K562 (cell line): ENCODE data around the gene BNC1. TPM values are rescaled to one million over a fixed set of nuclear protein-coding genes. Genes with fewer than 3 reads are reported as not detected.

ENCODE experiments used
- CHCHD3 ChIP-seq: fragments of 250-450 bp; sonication (Bioruptor Pico); IDR thresholded peaks from 2 replicates; pipeline ENCODE4 v2.1.2; 2022; ENCODE audit warnings: mild to moderate bottlenecking
- ELK1 ChIP-seq: sonication (generic); formaldehyde crosslinking; IDR thresholded peaks from 2 replicates; pipeline ENCODE4 v1.8.1; 2022; ENCODE audit warnings: missing genetic modification reagents
- ELK3 ChIP-seq: fragments of 450-650 bp; formaldehyde crosslinking; IDR thresholded peaks from 2 replicates; pipeline ENCODE4 v1.4.0; 2020; ENCODE audit warnings: mild to moderate bottlenecking
- FOXA3 ChIP-seq, 2 experiments: fragments of 450-650 bp in 1 of 2; sonication (generic) in 1 of 2; formaldehyde crosslinking; IDR thresholded peaks in 1 of 2; conservative IDR thresholded peaks in 1 of 2; 2 replicates each; pipeline versions ENCODE4 v1.4.0 to v1.8.0; 2020 to 2022; ENCODE audit warnings: mild to moderate bottlenecking in 2 of 2, missing genetic modification reagents in 1 of 2
- GTF2F1 ChIP-seq: IDR thresholded peaks from 2 replicates; pipeline ENCODE4 v1.6.1; 2011; ENCODE audit warnings: low read depth, low read length, improper control_type of control experiment
- HDGF ChIP-seq: fragments of 450-650 bp; IDR thresholded peaks from 2 replicates; pipeline ENCODE4 v1.6.1; 2016
- KAT7 ChIP-seq: sonication (generic); formaldehyde crosslinking; IDR thresholded peaks from 2 replicates; pipeline ENCODE4 v1.8.0; 2022; ENCODE audit warnings: missing genetic modification reagents, mild to moderate bottlenecking, borderline replicate concordance
- PREB ChIP-seq: sonication (generic); formaldehyde crosslinking; IDR thresholded peaks from 2 replicates; pipeline ENCODE4 v1.8.1; 2023; ENCODE audit warnings: mild to moderate bottlenecking, missing genetic modification reagents
- RREB1 ChIP-seq: fragments of 250-450 bp; sonication (Bioruptor Pico); IDR thresholded peaks from 2 replicates; pipeline ENCODE4 v1.4.0; 2020
- SAFB2 ChIP-seq: fragments of 200-400 bp; formaldehyde crosslinking; IDR thresholded peaks from 2 replicates; pipeline ENCODE4 v1.6.1; 2018; ENCODE audit warnings: borderline replicate concordance, low read length, low read depth, moderate library complexity; ENCODE audit not compliant: severe bottlenecking
- SMAD1 ChIP-seq: fragments of 150-350 bp; IDR thresholded peaks from 2 replicates; pipeline ENCODE4 v1.6.1; 2014; ENCODE audit warnings: low read length, low read depth; ENCODE audit not compliant: partially characterized antibody
- USF1 ChIP-seq: sonication (generic); formaldehyde crosslinking; IDR thresholded peaks from 2 replicates; pipeline ENCODE4 v1.9.0; 2022; ENCODE audit warnings: mild to moderate bottlenecking, missing genetic modification reagents
- ZMIZ1 ChIP-seq, 2 experiments: fragments of 150-350 bp in 1 of 2; IDR thresholded peaks; 2 replicates each; pipeline ENCODE4 v1.6.1; 2012 to 2016; ENCODE audit warnings: low read depth in 2 of 2, low read length in 2 of 2, mild to moderate bottlenecking in 1 of 2, moderate library complexity in 1 of 2
- ZNF274 ChIP-seq: IDR thresholded peaks from 2 replicates; pipeline ENCODE4 v1.6.1; 2011; ENCODE audit warnings: low read depth, mild to moderate bottlenecking, low read length, moderate library complexity, borderline replicate concordance
- polyA plus RNA-seq, 8 experiments: library from polyadenylated mRNA; depleted of rRNA in 4 of 8; stranded (reverse) in 5 of 8; unstranded in 3 of 8; fragments of >200 nt; fragmentation: Nextera tagmentation in 2 of 8; fragmentation: Illumina TruSeq in 1 of 8; extraction: Ambion mirVana in 2 of 8; extraction: Trizol in 1 of 8; gene quantifications; 2 replicates each; pipeline versions ENCODE4 v1.2.1 to v1.2.3, GENCODE V29; 2011 to 2014; ENCODE audit warnings: inconsistent platforms in 1 of 8, missing spikeins in 1 of 8
- total RNA-seq, 7 experiments: library from RNA; depleted of rRNA in 6 of 7; stranded (reverse); fragments of >200 nt in 6 of 7; fragmentation: Illumina TruSeq in 2 of 7; extraction: Trizol in 2 of 7; gene quantifications; 2 replicates each; pipeline versions ENCODE4 v1.2.1 to v1.2.3, GENCODE V29; 2011 to 2021; ENCODE audit warnings: low replicate concordance in 1 of 7

Gene BNC1
- total and polyA plus RNA-seq, 9 of the 15 experiments (the other 6 are each of a cell fraction or from before 2014, with no cell fraction given), result not detected

GRCh38 chr15:83243634-83244033 is 40.8 kb downstream of the BNC1 start (continued):
- TF ChIP-seq ZMIZ1 (IDR thresholded peaks at IDR 0.05; ENCODE audit: low read depth in 2 of 2, low read length in 2 of 2), result no peak
- no peak for TF ChIP-seq ZNF274
- no peak for TF ChIP-seq SAFB2
- TF ChIP-seq ELK3 (CRISPR knock-in tag), result no peak
- no peak for TF ChIP-seq FOXA3 (CRISPR knock-in tag; conservative IDR thresholded peaks at IDR 0.05 in 1 of 2, IDR thresholded peaks at IDR 0.05 in 1 of 2)
- TF ChIP-seq RREB1 (CRISPR knock-in tag), result no peak
- TF ChIP-seq USF1 (CRISPR knock-in tag), result no peak
- TF ChIP-seq CHCHD3 (CRISPR knock-in tag), result no peak
- no peak for TF ChIP-seq SMAD1
- TF ChIP-seq ELK1 (CRISPR knock-in tag), result no peak
- TF ChIP-seq HDGF, result no peak
- no peak for TF ChIP-seq KAT7 (CRISPR knock-in tag)
- TF ChIP-seq PREB (CRISPR knock-in tag), result no peak
- no peak for TF ChIP-seq GTF2F1
